Upper lobe of left lung (tissue), 6 donors: Measurements from ENCODE around the gene ASMTL. TPM values are rescaled to one million over a fixed set of nuclear protein-coding genes. Genes with fewer than 3 reads are reported as not detected.
A peak's percentile ranks its signal among the peaks of the same experiment; 100 is the strongest.

Experiments used
- ATAC-seq, 2 donors: fragments of 200-7000 bp; cut with Tn5 transposase; one replicate each; pipeline ENCODE4 v1.9.1; 2022; ENCODE audit warnings: mild to moderate bottlenecking in 2 of 2, moderate library complexity in 2 of 2; ENCODE audit not compliant: low FRiP score in 2 of 2
- DNase-seq, 2 donors: peaks; one replicate each; pipeline ENCODE4 v3.0.0-alpha.2; 2019 to 2020
- H3K27ac ChIP-seq, 4 donors: fragments of 200-600 bp; sonication (generic); one replicate each; pipeline ENCODE4 v1.5.1; 2016 to 2019
- H3K27me3 ChIP-seq, 4 donors: fragments of 200-600 bp; sonication (generic); one replicate each; pipeline ENCODE4 v1.5.1; 2017 to 2019
- H3K36me3 ChIP-seq, 4 donors: fragments of 200-600 bp; sonication (generic); one replicate each; pipeline ENCODE4 v1.5.1; 2016 to 2019
- H3K4me1 ChIP-seq, 4 donors: fragments of 200-600 bp; sonication (generic); one replicate each; pipeline ENCODE4 v1.5.1; 2018 to 2019
- H3K4me3 ChIP-seq, 4 donors: fragments of 200-600 bp; sonication (generic); one replicate each; pipeline ENCODE4 v1.5.1; 2017 to 2019; ENCODE audit warnings: mild to moderate bottlenecking in 2 of 4, moderate library complexity in 1 of 4
- H3K9me3 ChIP-seq, 4 donors: fragments of 200-600 bp; sonication (generic); one replicate each; pipeline ENCODE4 v1.5.1; 2018 to 2019
- CTCF ChIP-seq, 6 experiments: fragments of 450-650 bp in 4 of 6; fragments of 200-600 bp in 2 of 6; sonication (generic) in 2 of 6; IDR thresholded peaks; one replicate each; pipeline ENCODE4 v1.5.1; 2016 to 2019; ENCODE audit warnings: antibody characterized with exemption in 6 of 6
- EP300 ChIP-seq, 4 donors: sonication (generic); formaldehyde crosslinking; IDR thresholded peaks; one replicate each; pipeline ENCODE4 v1.5.1; 2017; ENCODE audit warnings: antibody characterized with exemption in 4 of 4, control low read depth in 2 of 4
- POLR2A ChIP-seq, 4 donors: fragments of 450-650 bp; IDR thresholded peaks; one replicate each; pipeline ENCODE4 v1.5.1; 2016 to 2017; ENCODE audit warnings: antibody characterized with exemption in 4 of 4, mild to moderate bottlenecking in 2 of 4
- POLR2AphosphoS5 ChIP-seq, 2 donors: sonication (generic); formaldehyde crosslinking; IDR thresholded peaks; one replicate each; pipeline ENCODE4 v1.5.1; 2017; ENCODE audit warnings: antibody characterized with exemption in 2 of 2
- WGBS, 2 donors: methylation state at CpG; one replicate each; pipeline ENCODE4 v1.1.5; 2017 to 2018; 5-methylcytosine and 5-hydroxymethylcytosine counted together
- total RNA-seq, 6 donors: library from RNA; depleted of rRNA in 4 of 6; stranded (reverse); fragments of >200 nt in 4 of 6; gene quantifications; one replicate each; pipeline versions ENCODE4 v1.1.0 to v1.2.1, GENCODE V29; 2016 to 2021
- donor health status: DM: no; HTN: no; CAD: no; lungs with moderate emphysema.
- donor health status: DM: no; HTN: yes; CAD: no; lungs with severe emphysema.

ASMTL gene
- total RNA-seq, 6 donors from 2014 or later, result 11.0 to 28.3 (median 23.2) TPM

- Histone ChIP-seq H3K36me3 (peaks cover 4 to 58% (median 27%) of the 10 kb centered on the region in 4 donors), H3K9me3 (peaks cover 0 to 12% (median 11%) of the 10 kb centered on the region in 4 donors), H3K27me3 (no peaks in the 10 kb centered on the region), H3K4me3 (no peak overlapping the region), H3K4me1 (no peaks in the 10 kb centered on the region), H3K27ac (no peak overlapping the region)
- WGBS, 2 donors, result 97 to 99% methylated on average over 19 of the region's 19 CpGs
- no peak for ATAC-seq
- DNase-seq, result no peak
- TF ChIP-seq CTCF (IDR thresholded peaks at IDR 0.05) (no peak), POLR2A (IDR thresholded peaks at IDR 0.05) (no peak), EP300 (IDR thresholded peaks at IDR 0.05) (no peak), POLR2AphosphoS5 (IDR thresholded peaks at IDR 0.05) (no peak)
Observed at GRCh38 chrX:1421433-1422134, 31.1 kb downstream of the ASMTL start.

GRCh38 chrX:1420371-1420770 lies 32.3 kb downstream of the ASMTL start:
- Histone ChIP-seq H3K36me3 (peaks cover 1 to 58% (median 22%) of the 10 kb centered on the region in 4 donors), H3K27me3 (no peaks in the 10 kb centered on the region), H3K9me3 (peaks cover 0 to 12% (median 11%) of the 10 kb centered on the region in 4 donors), H3K4me1 (no peaks in the 10 kb centered on the region), H3K27ac (no peak overlapping the region), H3K4me3 (no peak overlapping the region)
- DNase-seq, result no peak
- 67 to 70% methylated on average over 12 to 14 of the region's 14 CpGs for WGBS, 2 donors
- no peak for ATAC-seq
- no peak for TF ChIP-seq CTCF (IDR thresholded peaks at IDR 0.05)
- TF ChIP-seq POLR2A (IDR thresholded peaks at IDR 0.05), result no peak
- no peak for TF ChIP-seq EP300 (IDR thresholded peaks at IDR 0.05)
- TF ChIP-seq POLR2AphosphoS5 (IDR thresholded peaks at IDR 0.05), result no peak

- WGBS, 2 donors, result 90 to 94% methylated on average over 15 to 16 of the region's 19 CpGs
- H3K27ac ChIP-seq, result no peak overlapping the region
- no peak for DNase-seq
- H3K36me3 ChIP-seq, result peaks cover 0 to 52% (median 19%) of the 10 kb centered on the region in 4 donors
- H3K4me1 ChIP-seq, result no peaks in the 10 kb centered on the region
- no peak for TF ChIP-seq POLR2A (IDR thresholded peaks at IDR 0.05)
- no peak for TF ChIP-seq CTCF (IDR thresholded peaks at IDR 0.05)
- TF ChIP-seq EP300 (IDR thresholded peaks at IDR 0.05), result no peak
- TF ChIP-seq POLR2AphosphoS5 (IDR thresholded peaks at IDR 0.05), result no peak
- no peak overlapping the region for H3K4me3 ChIP-seq
- ATAC-seq, result no peak
- H3K9me3 ChIP-seq, result peaks cover 0 to 12% (median 11%) of the 10 kb centered on the region in 4 donors
- no peaks in the 10 kb centered on the region for H3K27me3 ChIP-seq
Observed at GRCh38 chrX:1419545-1420355, 33.0 kb downstream of the ASMTL start.

GRCh38 chrX:1418901-1419544 lies 33.7 kb downstream of the ASMTL start:
- Histone ChIP-seq H3K9me3 (peaks cover 0 to 12% (median 11%) of the 10 kb centered on the region in 4 donors), H3K36me3 (peaks cover 0 to 56% (median 24%) of the 10 kb centered on the region in 4 donors), H3K4me1 (no peaks in the 10 kb centered on the region), H3K4me3 (no peak overlapping the region), H3K27ac (no peak overlapping the region), H3K27me3 (no peaks in the 10 kb centered on the region)
- ATAC-seq (peak in 1 of 2 donors; percentile 23), DNase-seq (no peak)
- WGBS, 2 donors, result 91 to 94% methylated on average over 17 to 29 of the region's 29 CpGs
- no peak for TF ChIP-seq CTCF (IDR thresholded peaks at IDR 0.05)
